HG03378 (cell line): ENCODE measurements around the gene PSD.

Experiments
- ATAC-seq: cut with Tn5 transposase; IDR thresholded peaks from one replicate; pipeline ENCODE4 v1.9.1; 2021; ENCODE audit warnings: mild to moderate bottlenecking, moderate library complexity; ENCODE audit not compliant: unreplicated experiment

The PSD gene

GRCh38 chr10:102405632-102406031 lies 13.0 kb downstream of the PSD start:
- ATAC-seq = no peak

GRCh38 chr10:102405108-102405571 lies 13.4 kb downstream of the PSD start:
- ATAC-seq = no peak

GRCh38 chr10:102404361-102405107 lies 14.1 kb downstream of the PSD start:
- ATAC-seq = no peak

- no peak for ATAC-seq
These were observed 15.5 kb downstream of the PSD start for GRCh38 chr10:102403115-102403514.

GRCh38 chr10:102402512-102402896 lies 16.1 kb downstream of the PSD start:
- no peak for ATAC-seq

GRCh38 chr10:102401735-102402511 lies 16.7 kb downstream of the PSD start:
- no peak for ATAC-seq

GRCh38 chr10:102401342-102401654 lies 17.3 kb downstream of the PSD start:
- no peak for ATAC-seq

GRCh38 chr10:102400598-102401341 lies 17.8 kb downstream of the PSD start:
- no peak for ATAC-seq

DNA sequence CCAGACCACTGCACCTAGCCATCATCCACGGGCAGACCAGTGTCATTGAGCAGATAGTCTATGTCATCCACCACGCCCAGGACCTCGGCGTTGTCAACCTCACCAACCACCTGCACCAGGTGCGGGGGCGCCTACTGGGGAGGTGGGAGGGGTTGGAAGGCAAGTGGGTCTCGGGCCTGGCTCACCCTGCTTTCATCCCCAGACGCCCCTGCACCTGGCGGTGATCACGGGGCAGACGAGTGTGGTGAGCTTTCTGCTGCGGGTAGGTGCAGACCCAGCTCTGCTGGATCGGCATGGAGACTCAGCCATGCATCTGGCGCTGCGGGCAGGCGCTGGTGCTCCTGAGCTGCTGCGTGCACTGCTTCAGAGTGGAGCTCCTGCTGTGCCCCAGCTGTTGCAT lies 18.5 kb downstream of the PSD start:
- ATAC-seq = no peak

- ATAC-seq = peak; percentile 29
These were observed 19.2 kb downstream of the PSD start for GRCh38 chr10:102399217-102400021.

GRCh38 chr10:102398172-102399020 lies 20.2 kb downstream of the PSD start:
- no peak for ATAC-seq

DNA sequence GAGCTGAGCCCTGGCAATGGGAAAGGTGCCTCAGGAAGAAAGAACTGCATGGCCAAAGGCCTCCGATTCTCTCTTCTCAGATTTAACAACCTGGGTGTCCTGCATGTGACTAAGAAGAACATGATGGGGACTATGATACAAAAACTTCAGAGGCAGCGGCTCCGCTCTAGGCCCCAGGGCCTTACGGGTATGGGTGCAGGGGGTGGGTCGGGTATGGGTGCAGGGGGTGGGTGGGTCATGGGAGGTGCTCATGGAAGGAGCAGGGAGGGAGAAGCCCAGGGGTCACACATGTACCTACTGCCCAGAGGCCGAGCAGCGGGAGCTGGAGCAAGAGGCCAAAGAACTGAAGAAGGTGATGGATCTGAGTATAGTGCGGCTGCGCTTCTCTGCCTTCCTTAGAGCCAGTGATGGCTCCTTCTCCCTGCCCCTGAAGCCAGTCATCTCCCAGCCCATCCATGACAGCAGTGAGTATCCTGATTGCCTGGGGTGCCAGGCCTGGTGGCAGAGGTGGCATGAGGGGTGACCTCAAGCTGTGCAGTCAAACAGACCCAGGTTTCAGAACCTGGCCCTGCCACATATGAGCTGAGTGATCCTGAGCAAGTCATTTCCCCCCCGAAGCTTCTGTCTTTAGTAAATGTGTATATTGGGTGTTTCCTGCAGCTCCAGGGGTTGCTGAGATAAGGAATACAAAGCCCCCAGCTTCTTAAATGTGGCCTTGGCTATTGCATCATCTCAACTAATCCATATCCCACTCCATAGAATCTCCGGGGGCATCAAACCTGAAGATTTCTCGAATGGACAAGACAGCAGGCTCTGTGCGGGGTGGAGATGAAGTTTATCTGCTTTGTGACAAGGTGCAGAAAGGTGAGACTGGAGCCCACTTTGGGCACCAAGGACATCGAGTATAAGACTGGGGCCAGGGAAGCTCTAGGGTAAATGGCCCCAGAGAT lies 21.1 kb downstream of the PSD start:
- no peak for ATAC-seq

- no peak for ATAC-seq
These were observed 21.8 kb downstream of the PSD start for GRCh38 chr10:102396730-102397151.

- ATAC-seq = no peak
These were observed 22.3 kb downstream of the PSD start for GRCh38 chr10:102396317-102396650.

- no peak for ATAC-seq
These were observed 22.9 kb downstream of the PSD start, which contains the start of gene NFKB2 for GRCh38 chr10:102395400-102396316. Gene NFKB2 (plus strand): TSS chr10:102395705. CDS start chr10:102395960, 255 bp downstream.

GRCh38 chr10:102394801-102395399 lies 23.7 kb downstream of the PSD start:
- ATAC-seq = no peak

- ATAC-seq = peak; percentile 75
These were observed 24.3 kb downstream of the PSD start for GRCh38 chr10:102394079-102394800.
